Left lung (tissue), 10 donors: ENCODE data around the gene MCU. TPM values are rescaled to one million over a fixed set of nuclear protein-coding genes. Genes with fewer than 3 reads are reported as not detected.
"Not testable (repeated sequence)": the region's sequence is repeated elsewhere in the genome, so short reads cannot be mapped to it uniquely, and the experiment has no call there.

Experiments
- ATAC-seq: fragments of 200-7000 bp; cut with Tn5 transposase; one replicate; pipeline ENCODE4 v1.9.1; 2020; ENCODE audit warnings: moderate library complexity
- DNase-seq, 4 donors: peaks; one replicate each; pipeline ENCODE4 v3.0.0-alpha.2; 2013 to 2020
- H3K27ac ChIP-seq, 2 donors: fragments of 200-600 bp; sonication (generic) in 1 of 2; one replicate each; pipeline versions ENCODE4 v1.5.0 to v1.8.0; 2020 to 2021
- H3K27me3 ChIP-seq, 2 donors: fragments of 200-600 bp; sonication (generic) in 1 of 2; one replicate each; pipeline versions ENCODE4 v1.5.0 to v1.8.0; 2020 to 2021
- H3K36me3 ChIP-seq, 2 donors: fragments of 200-600 bp; sonication (generic) in 1 of 2; one replicate each; pipeline versions ENCODE4 v1.5.0 to v1.8.0; 2020 to 2021
- H3K4me1 ChIP-seq, 2 donors: fragments of 200-600 bp; one replicate each; pipeline ENCODE4 v1.8.0; 2021
- H3K4me3 ChIP-seq, 2 donors: fragments of 200-600 bp; sonication (generic) in 1 of 2; one replicate each; pipeline versions ENCODE4 v1.5.0 to v1.8.0; 2020 to 2021; ENCODE audit warnings: mild to moderate bottlenecking in 1 of 2
- H3K9me3 ChIP-seq, 2 donors: fragments of 200-600 bp; sonication (generic) in 1 of 2; one replicate each; pipeline versions ENCODE4 v1.5.0 to v1.8.0; 2020 to 2021
- CTCF ChIP-seq, 2 donors: fragments of 200-600 bp; sonication (generic) in 1 of 2; IDR thresholded peaks; one replicate each; pipeline versions ENCODE4 v1.5.0 to v1.8.0; 2021; ENCODE audit warnings: antibody characterized with exemption in 2 of 2
- intact Hi-C, 2 donors: fragments of 100-400 bp; cut with DNase I; formaldehyde crosslinking; loops; one replicate each; pipeline versions ENCODE4 v1.11.2 to v1.14.2; 2022
- polyA plus RNA-seq, 6 donors: library from polyadenylated mRNA; unstranded; fragments of 120-200 nt; gene quantifications; one replicate each; pipeline ENCODE4 v1.2.1, GENCODE V29; 2013; ENCODE audit not compliant: insufficient read length in 6 of 6
- total RNA-seq, 2 donors: library from RNA; stranded (reverse); fragmentation: NEBNext Ultra II Directional; extraction: Animal tissue kit (Norgen Biotek cat#: 25700); gene quantifications; one replicate each; pipeline ENCODE4 v1.2.1, GENCODE V29; 2021
- donor health status: DM: no; HTN: yes; CAD: no.
- donor health status: DM: no; HTN: no; CAD: no.

MCU gene
- total and polyA plus RNA-seq, 8 donors, result 29.4 to 48.8 (median 38.6) TPM

GRCh38 chr10:72685264-72685921, 6.5 kb upstream of the MCU start:
- no peak for TF ChIP-seq CTCF (IDR thresholded peaks at IDR 0.05)
- Histone ChIP-seq H3K36me3 (no peaks in the 10 kb centered on the region), H3K9me3 (no peaks in the 10 kb centered on the region), H3K4me3 (no peak overlapping the region), H3K27ac (no peak overlapping the region), H3K4me1 (no peaks in the 10 kb centered on the region), H3K27me3 (no peaks in the 10 kb centered on the region)
- DNase-seq, result no peak
- ATAC-seq, result no peak
- intact Hi-C loops, result no loop called here

GRCh38 chr10:72686430-72686829, 5.5 kb upstream of the MCU start:
- intact Hi-C loops, DNase-seq, H3K27me3 ChIP-seq, H3K4me1 ChIP-seq, H3K4me3 ChIP-seq, ATAC-seq, H3K36me3 ChIP-seq, H3K9me3 ChIP-seq: not testable (repeated sequence)
- H3K27ac ChIP-seq, result peak overlapping the region; percentile 50 to 66

GRCh38 chr10:72687035-72687434, 4.9 kb upstream of the MCU start:
- DNase-seq (peak in 1 of 4 donors; percentile 23), ATAC-seq (peak; percentile 53)
- peaks cover 0 to 5% of the 10 kb centered on the region in 2 donors for H3K4me1 ChIP-seq
- no peak overlapping the region for H3K4me3 ChIP-seq
- no peak for TF ChIP-seq CTCF (IDR thresholded peaks at IDR 0.05)
- H3K27me3 ChIP-seq, result no peaks in the 10 kb centered on the region
- H3K36me3 ChIP-seq, result no peaks in the 10 kb centered on the region
- intact Hi-C loops, result no loop called here
- no peaks in the 10 kb centered on the region for H3K9me3 ChIP-seq
- peak overlapping the region; percentile 50 to 66 for H3K27ac ChIP-seq

- peak; percentile 63 for ATAC-seq
These were observed 3.7 kb upstream of the MCU start for GRCh38 chr10:72688208-72688651.

GRCh38 chr10:72689660-72690059, 2.3 kb upstream of the MCU start:
- Histone ChIP-seq H3K4me1 (peaks cover 12 to 22% of the 10 kb centered on the region in 2 donors), H3K4me3 (no peak overlapping the region), H3K27me3 (no peaks in the 10 kb centered on the region), H3K36me3 (no peaks in the 10 kb centered on the region), H3K27ac (no peak overlapping the region), H3K9me3 (no peaks in the 10 kb centered on the region)
- intact Hi-C loops, result loop anchor here in 1 of 2 donors (10.0 kb wide), 1 partner anchor 145 kb away; no protein-coding TSS in a partner anchor
- ATAC-seq (no peak), DNase-seq (no peak)
- TF ChIP-seq CTCF (IDR thresholded peaks at IDR 0.05), result no peak

More at GRCh38 chr10:72688208-72688651, 3.7 kb upstream of the MCU start:
- intact Hi-C loops, result no loop called here
- peaks cover 0 to 8% of the 10 kb centered on the region in 2 donors for H3K4me1 ChIP-seq
- H3K27ac ChIP-seq, result peak overlapping the region; percentile 50 to 70
- TF ChIP-seq CTCF (IDR thresholded peaks at IDR 0.05), result no peak
- peak in 1 of 4 donors; percentile 75 for DNase-seq
- no peaks in the 10 kb centered on the region for H3K36me3 ChIP-seq
- no peak overlapping the region for H3K4me3 ChIP-seq
- H3K9me3 ChIP-seq, result no peaks in the 10 kb centered on the region
- no peaks in the 10 kb centered on the region for H3K27me3 ChIP-seq
